ENCODE results near the gene ACO2. TPM values are rescaled to one million over a fixed set of nuclear protein-coding genes. Genes with fewer than 3 reads are reported as not detected.

ACO2 gene
- total RNA-seq, 1 experiment from 2014 or later: 71.5 TPM

GRCh38 chr22:41504397-41504796, 35.5 kb downstream of the ACO2 start:
- intact Hi-C loops (cut with micrococcal nuclease; ENCODE audit: unreplicated experiment): no loop called here

GRCh38 chr22:41504816-41505215, 35.9 kb downstream of the ACO2 start:
- Histone ChIP-seq H3K4me3 (ENCODE audit: low read depth in 2 of 2, low read length in 2 of 2) (no peak overlapping the region), H3K36me3 (ENCODE audit: control insufficient read depth, insufficient read depth, low read length) (no peaks in the 10 kb centered on the region), H3K27me3 (ENCODE audit: control insufficient read depth, insufficient read depth, low read length) (no peaks in the 10 kb centered on the region), H3K9me3 (ENCODE audit: control insufficient read depth, insufficient read depth, low read depth, low read length) (no peaks in the 10 kb centered on the region), H3K4me1 (ENCODE audit: control insufficient read depth, insufficient read depth, low read length) (no peaks in the 10 kb centered on the region), H3K27ac (ENCODE audit: low read length) (no peak overlapping the region)
- ATAC-seq: no peak
- no peak for TF ChIP-seq REST (IDR thresholded peaks at IDR 0.05; ENCODE audit: insufficient read depth in 1 of 2, low read depth in 2 of 2, low read length in 1 of 2)
- TF ChIP-seq TCF7L2 (IDR thresholded peaks at IDR 0.05; ENCODE audit: low read depth, low read length): no peak
- TF ChIP-seq CTCF (IDR thresholded peaks at IDR 0.05): no peak
- TF ChIP-seq POLR2AphosphoS5 (IDR thresholded peaks at IDR 0.05; ENCODE audit: low read depth, low read length): no peak
- TF ChIP-seq SIN3A (IDR thresholded peaks at IDR 0.05; ENCODE audit: borderline replicate concordance, insufficient read depth, low read depth, low read length): no peak
- ChIA-PET CTCF (no interaction called here), POLR2A (no interaction called here)
- intact Hi-C loops (cut with micrococcal nuclease; ENCODE audit: unreplicated experiment) (no loop called here), in situ Hi-C loops (cut with HindIII; ENCODE audit: low pct_unique_long_range_greater_than_20kb, low sequenced_read_pairs) (no loop called here)
- BruUV-seq (replicated peaks): no TSS peak
- DNase-seq (ENCODE audit: low read depth, low spot score): no peak

More at GRCh38 chr22:41504397-41504796, 35.5 kb downstream of the ACO2 start:
- no peak overlapping the region for H3K27ac ChIP-seq (ENCODE audit: low read length)
- no peaks in the 10 kb centered on the region for H3K27me3 ChIP-seq (ENCODE audit: control insufficient read depth, insufficient read depth, low read length)
- no peak for TF ChIP-seq SIN3A (IDR thresholded peaks at IDR 0.05; ENCODE audit: borderline replicate concordance, insufficient read depth, low read depth, low read length)
- TF ChIP-seq POLR2AphosphoS5 (IDR thresholded peaks at IDR 0.05; ENCODE audit: low read depth, low read length): no peak
- TF ChIP-seq REST (IDR thresholded peaks at IDR 0.05; ENCODE audit: insufficient read depth in 1 of 2, low read depth in 2 of 2, low read length in 1 of 2): no peak
- TF ChIP-seq CTCF (IDR thresholded peaks at IDR 0.05): no peak
- no peak for TF ChIP-seq TCF7L2 (IDR thresholded peaks at IDR 0.05; ENCODE audit: low read depth, low read length)
- no peak overlapping the region for H3K4me3 ChIP-seq (ENCODE audit: low read depth in 2 of 2, low read length in 2 of 2)
- ChIA-PET POLR2A (no interaction called here), CTCF (no interaction called here)
- in situ Hi-C loops (cut with HindIII; ENCODE audit: low pct_unique_long_range_greater_than_20kb, low sequenced_read_pairs): no loop called here
- H3K9me3 ChIP-seq (ENCODE audit: control insufficient read depth, insufficient read depth, low read depth, low read length): no peaks in the 10 kb centered on the region
- ATAC-seq (no peak), DNase-seq (ENCODE audit: low read depth, low spot score) (no peak)
- H3K36me3 ChIP-seq (ENCODE audit: control insufficient read depth, insufficient read depth, low read length): no peaks in the 10 kb centered on the region
- no peaks in the 10 kb centered on the region for H3K4me1 ChIP-seq (ENCODE audit: control insufficient read depth, insufficient read depth, low read length)
- no TSS peak for BruUV-seq (replicated peaks)
